ENCODE data around the gene UNC13C.

The UNC13C gene

GRCh38 chr15:54566654-54567053, 588.4 kb downstream of the UNC13C start:
- DNase-seq (ENCODE audit: insufficient read length, low spot score) = no peak
- TF ChIP-seq, protein P1, sequence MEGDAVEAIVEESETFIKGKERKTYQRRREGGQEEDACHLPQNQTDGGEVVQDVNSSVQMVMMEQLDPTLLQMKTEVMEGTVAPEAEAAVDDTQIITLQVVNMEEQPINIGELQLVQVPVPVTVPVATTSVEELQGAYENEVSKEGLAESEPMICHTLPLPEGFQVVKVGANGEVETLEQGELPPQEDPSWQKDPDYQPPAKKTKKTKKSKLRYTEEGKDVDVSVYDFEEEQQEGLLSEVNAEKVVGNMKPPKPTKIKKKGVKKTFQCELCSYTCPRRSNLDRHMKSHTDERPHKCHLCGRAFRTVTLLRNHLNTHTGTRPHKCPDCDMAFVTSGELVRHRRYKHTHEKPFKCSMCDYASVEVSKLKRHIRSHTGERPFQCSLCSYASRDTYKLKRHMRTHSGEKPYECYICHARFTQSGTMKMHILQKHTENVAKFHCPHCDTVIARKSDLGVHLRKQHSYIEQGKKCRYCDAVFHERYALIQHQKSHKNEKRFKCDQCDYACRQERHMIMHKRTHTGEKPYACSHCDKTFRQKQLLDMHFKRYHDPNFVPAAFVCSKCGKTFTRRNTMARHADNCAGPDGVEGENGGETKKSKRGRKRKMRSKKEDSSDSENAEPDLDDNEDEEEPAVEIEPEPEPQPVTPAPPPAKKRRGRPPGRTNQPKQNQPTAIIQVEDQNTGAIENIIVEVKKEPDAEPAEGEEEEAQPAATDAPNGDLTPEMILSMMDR (IDR thresholded peaks at IDR 0.05; ENCODE audit: insufficient read depth, missing control alignments) = no peak
- no peak for FAIRE-seq

- TF ChIP-seq, protein P1 (IDR thresholded peaks at IDR 0.05; ENCODE audit: insufficient read depth, missing control alignments) = no peak
- FAIRE-seq (no peak), DNase-seq (ENCODE audit: insufficient read length, low spot score) (no peak)
Observed at GRCh38 chr15:54567408-54568035, 589.3 kb downstream of the UNC13C start.

GRCh38 chr15:54568381-54568780, 590.1 kb downstream of the UNC13C start:
- TF ChIP-seq, protein P1 (IDR thresholded peaks at IDR 0.05; ENCODE audit: insufficient read depth, missing control alignments) = no peak
- no peak for FAIRE-seq
- no peak for DNase-seq (ENCODE audit: insufficient read length, low spot score)

GRCh38 chr15:54571576-54571975, 593.3 kb downstream of the UNC13C start:
- FAIRE-seq = no peak
- TF ChIP-seq, protein P1 (IDR thresholded peaks at IDR 0.05; ENCODE audit: insufficient read depth, missing control alignments) = no peak
- DNase-seq (ENCODE audit: insufficient read length, low spot score) = no peak

DNA sequence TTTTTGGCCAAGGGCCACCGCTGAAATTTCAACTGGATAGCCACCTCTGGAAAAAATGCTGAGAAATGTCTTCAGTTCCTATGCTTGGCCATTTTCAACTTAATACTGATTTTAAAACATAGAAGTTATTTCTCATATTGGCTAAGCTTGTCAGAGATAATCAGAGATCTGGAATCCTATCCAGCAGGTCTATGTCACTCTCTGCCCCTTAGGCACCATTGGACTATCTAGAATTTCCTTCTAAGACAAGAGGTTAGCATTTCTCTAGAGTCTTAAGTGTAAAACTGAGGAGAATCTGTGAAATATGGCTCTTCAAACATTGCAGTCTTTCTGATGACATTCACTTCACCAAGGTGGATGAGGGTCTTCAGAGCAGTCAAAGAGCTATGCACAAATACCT, 597.3 kb downstream of the UNC13C start:
- TF ChIP-seq, protein P1 (IDR thresholded peaks at IDR 0.05; ENCODE audit: insufficient read depth, missing control alignments) = no peak
- no peak for FAIRE-seq
- DNase-seq (ENCODE audit: insufficient read length, low spot score) = no peak

DNA sequence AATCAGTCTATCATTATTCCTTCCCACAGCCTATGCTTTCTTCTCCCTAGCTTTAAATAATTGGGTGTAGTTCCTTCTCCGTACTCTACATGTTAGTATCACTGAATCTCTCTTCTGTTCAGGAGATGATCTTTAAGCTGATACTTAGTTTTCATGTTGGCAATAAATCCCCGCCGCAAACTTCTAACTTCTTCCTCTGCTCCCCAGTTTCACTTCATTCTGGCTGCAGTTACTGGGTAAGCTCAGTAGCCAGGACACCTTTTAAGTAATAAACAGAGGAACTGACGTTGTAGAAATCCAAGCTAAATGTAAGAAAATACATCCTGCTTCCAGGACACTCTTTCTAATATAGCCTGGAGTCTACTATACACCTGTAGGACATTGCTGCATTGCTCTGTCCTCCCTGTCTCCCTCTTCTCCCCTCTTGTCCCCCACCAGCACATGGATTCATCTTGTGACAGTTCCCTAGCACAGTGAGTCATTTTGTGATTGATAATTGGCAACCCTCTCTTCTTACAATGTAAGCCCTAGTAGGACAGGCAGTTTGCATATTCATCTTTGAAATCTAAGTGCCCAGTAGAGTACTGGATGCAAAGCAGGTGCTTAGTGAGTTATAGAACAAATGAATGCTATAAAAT, 598.2 kb downstream of the UNC13C start:
- no peak for FAIRE-seq
- TF ChIP-seq, protein P1 (IDR thresholded peaks at IDR 0.05; ENCODE audit: insufficient read depth, missing control alignments) = no peak

More for the DNA sequence above, 598.2 kb downstream of the UNC13C start:
- no peak for DNase-seq (ENCODE audit: insufficient read length, low spot score)

Measured in D721Med (cell line).